H1 (cell line): Measurements from ENCODE around the gene CHMP1B.

Source experiments
- ATF2 ChIP-seq: IDR thresholded peaks from 2 replicates; pipeline ENCODE4 v1.6.1; 2012; ENCODE audit warnings: low read length, inconsistent platforms
- CEBPB ChIP-seq: IDR thresholded peaks from 2 replicates; pipeline ENCODE4 v1.6.1; 2012; ENCODE audit warnings: low read depth, low read length
- CREB1 ChIP-seq: IDR thresholded peaks from 2 replicates; pipeline ENCODE4 v1.6.1; 2012; ENCODE audit warnings: inconsistent platforms
- E2F6 ChIP-seq: IDR thresholded peaks from 2 replicates; pipeline ENCODE4 v1.6.1; 2012; ENCODE audit warnings: inconsistent platforms
- EZH2 ChIP-seq: fragments of 200-600 bp; sonication (generic); IDR thresholded peaks from 2 replicates; pipeline ENCODE4 v1.7.1; 2012; ENCODE audit warnings: low read depth, mild to moderate bottlenecking, moderate library complexity, low read length, inconsistent platforms; ENCODE audit not compliant: severe bottlenecking
- GTF2F1 ChIP-seq: IDR thresholded peaks from 2 replicates; pipeline ENCODE4 v1.6.1; 2012; ENCODE audit warnings: low read depth, low read length, improper control_type of control experiment, borderline replicate concordance
- KDM1A ChIP-seq: fragments of 200-600, 300-600 bp; sonication (generic); IDR thresholded peaks from 2 replicates; pipeline ENCODE4 v1.7.1; 2016; ENCODE audit warnings: mild to moderate bottlenecking, low read length, borderline replicate concordance
- POLR2AphosphoS5 ChIP-seq: IDR thresholded peaks from 2 replicates; pipeline ENCODE4 v1.6.1; 2011; ENCODE audit warnings: low read depth, low read length
- SIX5 ChIP-seq: IDR thresholded peaks from 2 replicates; pipeline ENCODE4 v1.6.1; 2011; ENCODE audit warnings: mild to moderate bottlenecking, low read depth, low read length
- SUZ12 ChIP-seq: fragments of 200-600 bp; sonication (generic); IDR thresholded peaks from 2 replicates; pipeline ENCODE4 v1.6.1; 2012; ENCODE audit warnings: mild to moderate bottlenecking, inconsistent platforms, low read length, moderate library complexity, mixed read lengths
- TBP ChIP-seq: IDR thresholded peaks from 2 replicates; pipeline ENCODE4 v1.6.1; 2011; ENCODE audit warnings: low read depth, low read length, improper control_type of control experiment
- TF ChIP-seq, protein P1 (sequence below), 3 experiments: IDR thresholded peaks; 1 replicate in 2 of 3; 2 replicates in 1 of 3; pipeline versions ENCODE4 v1.5.1 to v1.6.1; 2011; ENCODE audit warnings: low read length in 3 of 3, mild to moderate bottlenecking in 3 of 3, inconsistent platforms in 2 of 3, low read depth in 1 of 3, moderate library complexity in 1 of 3; ENCODE audit not compliant: insufficient read depth in 1 of 3; ENCODE audit errors: control extremely low read depth in 1 of 3
- TF ChIP-seq, protein P2 (sequence below): IDR thresholded peaks from 2 replicates; pipeline ENCODE4 v1.6.1; 2011; ENCODE audit warnings: low read length, improper control_type of control experiment

- TF ChIP-seq, protein P1, sequence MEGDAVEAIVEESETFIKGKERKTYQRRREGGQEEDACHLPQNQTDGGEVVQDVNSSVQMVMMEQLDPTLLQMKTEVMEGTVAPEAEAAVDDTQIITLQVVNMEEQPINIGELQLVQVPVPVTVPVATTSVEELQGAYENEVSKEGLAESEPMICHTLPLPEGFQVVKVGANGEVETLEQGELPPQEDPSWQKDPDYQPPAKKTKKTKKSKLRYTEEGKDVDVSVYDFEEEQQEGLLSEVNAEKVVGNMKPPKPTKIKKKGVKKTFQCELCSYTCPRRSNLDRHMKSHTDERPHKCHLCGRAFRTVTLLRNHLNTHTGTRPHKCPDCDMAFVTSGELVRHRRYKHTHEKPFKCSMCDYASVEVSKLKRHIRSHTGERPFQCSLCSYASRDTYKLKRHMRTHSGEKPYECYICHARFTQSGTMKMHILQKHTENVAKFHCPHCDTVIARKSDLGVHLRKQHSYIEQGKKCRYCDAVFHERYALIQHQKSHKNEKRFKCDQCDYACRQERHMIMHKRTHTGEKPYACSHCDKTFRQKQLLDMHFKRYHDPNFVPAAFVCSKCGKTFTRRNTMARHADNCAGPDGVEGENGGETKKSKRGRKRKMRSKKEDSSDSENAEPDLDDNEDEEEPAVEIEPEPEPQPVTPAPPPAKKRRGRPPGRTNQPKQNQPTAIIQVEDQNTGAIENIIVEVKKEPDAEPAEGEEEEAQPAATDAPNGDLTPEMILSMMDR (IDR thresholded peaks at IDR 0.05; ENCODE audit: control extremely low read depth in 1 of 3, insufficient read depth in 1 of 3, low read depth in 1 of 3, low read length in 3 of 3), result no peak
- no peak for TF ChIP-seq CREB1
- TF ChIP-seq KDM1A, result no peak
- no peak for TF ChIP-seq SIX5
- no peak for TF ChIP-seq SUZ12
- TF ChIP-seq E2F6, result no peak
- TF ChIP-seq POLR2AphosphoS5, result no peak
- TF ChIP-seq ATF2, result no peak
- no peak for TF ChIP-seq GTF2F1
- no peak for TF ChIP-seq EZH2
- TF ChIP-seq, protein P2, sequence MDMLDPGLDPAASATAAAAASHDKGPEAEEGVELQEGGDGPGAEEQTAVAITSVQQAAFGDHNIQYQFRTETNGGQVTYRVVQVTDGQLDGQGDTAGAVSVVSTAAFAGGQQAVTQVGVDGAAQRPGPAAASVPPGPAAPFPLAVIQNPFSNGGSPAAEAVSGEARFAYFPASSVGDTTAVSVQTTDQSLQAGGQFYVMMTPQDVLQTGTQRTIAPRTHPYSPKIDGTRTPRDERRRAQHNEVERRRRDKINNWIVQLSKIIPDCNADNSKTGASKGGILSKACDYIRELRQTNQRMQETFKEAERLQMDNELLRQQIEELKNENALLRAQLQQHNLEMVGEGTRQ, result no peak
- TF ChIP-seq CEBPB, result no peak
- TF ChIP-seq TBP, result no peak
These were observed 29.5 kb downstream of the CHMP1B start for GRCh38 chr18:11880586-11881304.
